ENCODE data around the gene MAPK12.

Gene MAPK12

DNA sequence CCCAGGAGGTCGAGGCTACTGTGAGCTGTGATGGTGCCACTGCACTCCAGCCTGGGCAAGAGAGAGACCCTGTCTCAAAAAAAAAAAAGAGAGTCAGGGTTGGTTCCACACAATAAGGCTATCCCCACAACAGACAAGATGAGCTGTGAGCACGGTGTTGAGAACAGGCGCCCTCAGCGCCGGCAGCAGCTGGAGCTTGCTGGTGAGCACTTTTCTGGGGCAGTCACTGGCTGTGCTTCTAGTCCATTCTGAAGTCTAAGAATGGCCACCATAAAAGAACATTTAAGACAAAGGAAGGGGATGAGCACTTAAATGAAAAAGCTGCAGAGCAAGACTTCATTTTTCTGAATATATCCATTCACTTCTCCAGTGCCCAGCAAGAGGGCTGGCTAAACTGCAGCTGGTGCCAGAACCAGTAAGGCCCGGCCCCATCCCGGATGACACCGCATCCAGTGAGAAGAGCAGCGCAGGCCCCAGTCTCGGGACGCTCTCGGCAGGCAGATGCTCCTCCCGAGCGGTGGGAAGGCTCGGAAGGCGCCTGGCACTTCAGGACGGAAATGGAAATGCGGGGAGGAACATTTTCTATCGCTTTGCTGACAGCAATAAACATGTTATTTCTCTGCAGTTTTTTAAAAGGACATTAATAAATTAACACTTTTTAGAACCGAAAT is 28.9 kb downstream of the MAPK12 start:
- DNase-seq (ENCODE audit: low spot score): no peak

DNA sequence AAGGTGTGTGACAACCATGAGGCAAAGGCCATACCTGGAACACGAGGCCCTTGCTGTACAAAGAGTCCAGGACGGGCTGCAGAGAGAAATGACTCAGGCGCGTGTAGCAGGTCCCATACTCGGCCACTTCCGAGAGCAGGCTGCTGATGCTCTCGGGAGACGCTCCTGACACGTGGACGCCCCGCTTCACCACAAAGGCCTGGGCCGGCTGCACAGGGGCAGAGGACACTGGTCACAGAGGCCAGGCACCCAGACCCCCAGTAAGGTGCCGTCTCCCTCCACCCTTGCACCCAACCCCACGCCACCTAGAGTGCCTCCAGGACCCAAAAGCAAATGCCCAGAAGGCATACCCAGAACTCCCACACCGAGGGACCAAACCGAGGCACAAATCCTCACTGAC is 32.1 kb downstream of the MAPK12 start:
- no peak for DNase-seq (ENCODE audit: low spot score)

DNA sequence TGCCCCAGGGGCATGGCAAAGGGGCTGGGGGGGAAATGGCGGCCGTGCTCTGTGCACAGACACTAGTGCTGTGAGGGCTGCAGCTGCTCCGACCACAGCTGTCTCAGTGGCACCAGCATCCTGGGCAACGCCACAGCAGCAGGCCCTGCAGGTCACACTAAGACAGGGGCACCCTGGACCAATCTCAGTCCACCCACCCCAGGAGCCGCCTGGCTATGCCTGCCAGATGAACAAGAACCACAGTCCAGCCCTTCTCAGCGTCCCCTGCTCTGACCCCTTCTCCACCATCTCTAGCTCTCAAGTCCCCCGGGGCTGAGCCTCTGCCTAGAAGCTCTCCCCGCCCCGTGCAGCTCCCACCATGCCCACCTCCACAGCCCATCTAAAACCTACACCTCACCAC is 33.1 kb downstream of the MAPK12 start:
- no peak for DNase-seq (ENCODE audit: low spot score)

DNA sequence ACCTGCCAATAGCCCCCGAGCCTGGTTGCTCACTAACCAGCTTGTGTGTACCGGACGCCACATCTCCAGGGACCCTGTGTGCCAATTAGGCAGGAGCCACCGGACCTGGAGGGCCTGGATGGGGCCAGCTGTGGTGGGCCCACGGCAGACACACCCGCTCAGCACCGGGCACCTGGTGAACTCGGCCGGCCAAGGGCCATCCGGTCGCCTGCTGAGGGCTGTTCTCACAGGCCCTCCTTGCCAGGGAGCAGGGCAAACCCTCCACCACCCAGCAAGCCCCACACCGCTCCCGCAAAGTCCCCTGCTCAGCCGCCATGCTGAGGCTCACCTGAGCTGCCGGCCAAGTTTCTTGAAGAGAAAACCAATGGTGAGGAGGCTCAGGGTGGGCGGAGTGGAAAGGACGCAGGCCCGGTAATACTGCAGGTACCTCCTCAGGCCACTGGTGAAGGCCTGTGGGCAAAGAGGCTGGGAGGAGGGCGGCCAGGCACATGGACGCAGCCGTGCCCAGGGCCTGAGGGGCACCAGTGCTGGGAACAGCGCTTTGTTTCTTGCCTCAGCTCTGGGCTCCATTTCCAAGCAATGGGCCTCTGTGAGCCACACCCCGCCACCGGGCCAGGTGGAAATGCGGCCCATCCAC is 33.8 kb downstream of the MAPK12 start:
- no peak for DNase-seq (ENCODE audit: low spot score)

DNA sequence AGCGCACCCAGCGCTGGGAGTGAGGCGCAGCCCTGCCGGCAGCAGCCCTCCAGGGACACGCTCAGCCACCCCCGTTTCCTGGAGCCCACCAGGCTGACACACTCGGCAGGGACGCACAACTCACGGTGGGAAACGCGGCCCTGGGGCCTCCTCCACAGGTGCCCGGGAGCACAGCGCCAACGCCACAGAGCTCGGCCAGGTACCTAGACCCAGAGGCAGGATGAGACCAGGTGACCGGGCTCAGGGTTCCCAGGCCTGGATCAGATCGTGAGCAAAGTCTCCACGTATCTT is 34.7 kb downstream of the MAPK12 start:
- DNase-seq (ENCODE audit: low spot score): no peak

DNA sequence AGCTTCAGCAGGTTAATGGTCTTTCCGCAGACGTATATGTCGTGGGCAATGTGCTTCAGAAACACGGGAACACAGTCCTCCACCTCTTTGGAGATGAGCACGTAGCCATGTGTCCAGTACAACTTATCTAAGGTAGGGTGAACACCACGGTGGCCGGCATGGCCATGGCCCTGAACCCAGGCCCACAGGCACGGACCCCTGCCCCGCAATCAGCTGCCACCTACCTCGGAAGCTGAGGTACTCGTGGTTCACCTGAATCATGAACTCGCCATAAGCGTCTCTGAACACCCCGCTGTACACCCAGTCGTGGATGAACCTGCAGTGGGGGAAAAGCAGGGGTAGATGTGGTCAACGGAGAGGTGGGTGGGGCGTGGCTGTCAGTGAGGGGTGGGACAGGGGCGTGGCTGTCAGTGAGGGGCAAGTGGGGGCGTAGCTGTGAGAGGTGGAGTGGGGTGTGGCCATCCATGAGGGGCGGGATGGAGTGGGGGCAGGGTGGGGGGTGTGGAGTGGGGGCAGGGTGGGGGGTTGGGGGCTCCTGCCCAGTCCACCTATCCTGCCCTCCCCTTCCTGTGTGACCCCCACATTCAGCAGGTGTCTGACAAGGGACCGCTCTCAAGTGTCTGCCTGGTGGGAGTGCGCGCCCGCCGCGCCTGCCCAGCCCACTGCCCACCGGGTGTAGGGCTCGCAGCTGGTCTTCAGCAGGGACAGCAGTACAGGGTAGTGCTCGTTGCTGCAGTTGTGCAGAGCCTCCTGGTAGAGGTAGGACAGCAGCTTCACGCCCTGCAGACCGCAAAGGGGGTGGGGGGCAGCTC is 35.2 kb downstream of the MAPK12 start:
- no peak for DNase-seq (ENCODE audit: low spot score)

DNA sequence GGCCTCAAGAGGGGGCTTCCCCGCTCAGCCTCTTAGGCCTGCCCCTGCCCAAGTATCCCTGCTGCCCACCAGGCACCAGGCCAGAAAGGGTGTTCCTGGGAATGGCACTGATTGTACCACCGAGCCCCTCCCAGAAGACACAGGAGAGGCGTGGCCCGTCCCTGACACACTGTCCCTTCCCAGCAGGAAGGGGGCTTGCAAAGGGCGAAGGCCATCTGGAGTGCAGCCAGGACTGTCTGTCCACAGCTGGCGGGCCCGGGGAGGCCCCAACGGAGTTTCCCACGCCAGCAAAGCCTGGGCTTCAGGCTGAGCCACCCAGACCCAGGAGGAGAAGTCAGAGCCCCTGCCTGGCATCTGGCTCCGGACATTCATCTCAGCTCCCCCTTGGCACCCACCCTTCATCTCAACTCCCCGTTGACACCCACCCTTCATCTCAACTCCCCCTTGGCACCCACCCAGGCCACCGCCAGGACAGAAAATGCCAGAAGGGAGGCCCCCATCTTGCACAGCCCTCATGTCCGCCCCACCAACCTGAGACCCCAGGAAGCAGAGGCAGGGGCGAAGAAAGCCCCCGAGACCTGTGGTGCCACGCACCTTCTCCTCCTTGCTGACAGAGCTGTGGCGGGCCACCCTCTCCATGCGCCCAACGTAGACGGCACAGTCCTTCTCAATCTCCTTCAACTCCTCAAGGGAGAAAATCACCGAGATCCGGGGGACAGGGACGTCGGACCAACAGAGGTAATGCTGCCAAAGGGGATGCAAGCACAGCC is 36.1 kb downstream of the MAPK12 start:
- DNase-seq (ENCODE audit: low spot score): no peak

DNA sequence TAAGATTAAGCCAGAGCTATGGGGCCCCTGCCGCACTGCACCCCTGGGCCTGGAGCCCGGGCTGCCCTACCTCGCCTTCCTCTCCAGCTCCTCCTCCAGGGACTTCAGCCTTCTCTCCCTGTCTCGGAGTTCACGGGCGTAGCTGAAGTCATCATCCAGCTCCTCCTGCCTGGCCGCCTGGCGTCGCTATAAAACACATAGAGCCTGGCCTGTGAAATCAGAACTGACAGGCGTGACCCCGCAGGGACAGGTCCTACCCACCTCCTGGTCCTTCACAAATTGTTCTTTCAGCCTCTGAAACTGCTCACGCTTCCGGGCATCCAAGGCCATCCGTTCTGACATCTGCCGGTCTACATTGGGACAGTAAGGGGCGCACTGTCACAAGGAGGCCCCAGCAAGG is 37.4 kb downstream of the MAPK12 start:
- DNase-seq (ENCODE audit: low spot score): no peak

DNA sequence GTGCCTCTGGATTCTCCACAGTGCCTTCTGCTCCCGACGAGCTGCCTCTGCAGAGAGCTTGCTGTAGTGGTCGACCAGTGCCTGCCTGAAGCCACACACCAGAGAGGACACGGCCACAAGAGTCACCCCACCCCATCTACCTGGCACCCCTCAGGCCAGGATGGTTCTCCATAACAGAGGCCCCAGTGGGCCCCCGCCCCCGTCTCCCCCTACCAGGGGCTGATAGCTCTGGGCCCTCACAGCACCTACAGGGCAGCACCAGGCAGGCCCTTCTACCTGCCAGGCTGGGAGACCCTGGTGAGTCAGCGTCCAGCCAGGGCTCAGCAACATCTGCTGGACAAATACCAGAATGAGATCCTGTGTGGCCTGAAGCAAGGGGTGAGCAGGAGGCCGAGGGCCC is 39.0 kb downstream of the MAPK12 start:
- no peak for DNase-seq (ENCODE audit: low spot score)

DNA sequence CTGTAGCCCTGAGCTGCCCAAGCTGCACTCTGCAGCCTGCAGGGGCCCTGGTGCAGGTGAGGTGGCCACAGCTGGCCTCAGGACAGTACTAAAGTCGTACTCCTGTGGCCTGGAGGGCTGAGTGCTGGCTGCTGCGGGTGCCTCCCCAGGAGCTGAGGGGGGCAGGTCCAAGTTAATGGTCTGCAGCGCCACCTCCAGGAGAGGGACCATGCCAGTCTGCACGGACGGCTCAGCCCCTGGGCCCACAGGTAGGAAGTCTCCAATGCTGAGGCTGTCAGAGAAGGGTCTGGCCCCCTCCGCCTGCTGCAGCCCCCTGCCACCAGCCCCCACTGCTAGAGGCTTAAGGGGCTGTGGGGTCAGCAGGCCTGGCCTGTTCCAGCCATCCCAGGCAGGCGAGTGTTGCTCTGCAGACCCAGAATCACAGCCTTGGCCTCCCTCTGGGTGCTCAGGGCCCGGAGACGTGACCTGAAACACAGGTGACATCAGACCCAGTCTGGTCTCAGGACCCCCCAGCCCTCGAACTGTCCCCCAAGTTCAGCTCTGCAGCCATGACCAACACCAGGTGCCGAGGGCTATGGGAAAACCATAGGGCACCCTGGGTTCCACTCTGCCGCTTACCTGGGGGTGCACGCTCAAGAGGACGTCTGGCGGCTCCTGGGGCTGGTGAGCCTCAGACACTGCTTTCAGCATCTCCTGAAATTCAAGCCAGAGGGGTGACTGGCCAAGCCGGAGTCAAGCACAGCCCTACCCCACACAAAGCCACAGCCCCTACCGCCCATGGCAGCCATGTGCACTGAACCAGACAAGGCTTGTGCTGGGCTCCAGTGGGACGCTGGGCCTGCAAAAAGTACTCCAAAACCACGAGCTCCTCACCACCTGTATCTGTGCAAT is 39.8 kb downstream of the MAPK12 start:
- DNase-seq (ENCODE audit: low spot score): no peak

DNA sequence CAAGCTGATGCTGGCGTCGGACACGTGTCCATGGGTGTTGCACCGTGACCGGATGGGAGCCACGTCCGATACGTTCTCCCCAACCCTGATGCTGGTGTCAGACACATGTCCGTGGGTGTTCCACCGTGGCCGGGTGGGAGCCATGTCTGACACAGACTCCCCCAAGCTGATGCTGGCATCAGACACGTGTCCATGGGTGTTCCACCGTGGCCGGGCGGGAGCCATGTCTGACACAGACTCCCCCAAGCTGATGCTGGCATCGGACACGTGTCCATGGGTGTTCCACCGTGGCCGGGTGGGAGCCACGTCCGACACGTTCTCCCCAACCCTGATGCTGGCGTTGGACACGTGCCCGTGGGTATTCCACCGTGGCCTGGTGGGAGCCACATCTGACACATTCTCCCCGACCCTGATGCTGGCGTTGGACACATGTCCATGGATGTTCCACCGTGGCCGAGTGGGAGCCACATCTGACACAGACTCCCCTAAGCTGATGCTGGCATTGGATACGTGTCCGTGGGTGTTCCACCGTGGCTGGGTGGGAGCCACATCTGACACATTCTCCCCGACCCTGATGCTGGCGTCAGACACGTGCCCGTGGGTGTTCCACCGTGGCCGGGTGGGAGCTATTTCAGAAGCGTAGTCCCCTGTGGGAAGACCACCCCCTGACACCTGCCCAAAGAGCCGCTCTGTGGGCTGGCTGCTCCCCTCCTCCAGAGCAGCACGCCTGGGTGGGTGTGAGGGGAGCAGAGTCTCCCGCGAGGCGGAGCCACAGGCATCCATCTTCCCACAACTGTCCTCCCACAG is 40.7 kb downstream of the MAPK12 start:
- no peak for DNase-seq (ENCODE audit: low spot score)

DNA sequence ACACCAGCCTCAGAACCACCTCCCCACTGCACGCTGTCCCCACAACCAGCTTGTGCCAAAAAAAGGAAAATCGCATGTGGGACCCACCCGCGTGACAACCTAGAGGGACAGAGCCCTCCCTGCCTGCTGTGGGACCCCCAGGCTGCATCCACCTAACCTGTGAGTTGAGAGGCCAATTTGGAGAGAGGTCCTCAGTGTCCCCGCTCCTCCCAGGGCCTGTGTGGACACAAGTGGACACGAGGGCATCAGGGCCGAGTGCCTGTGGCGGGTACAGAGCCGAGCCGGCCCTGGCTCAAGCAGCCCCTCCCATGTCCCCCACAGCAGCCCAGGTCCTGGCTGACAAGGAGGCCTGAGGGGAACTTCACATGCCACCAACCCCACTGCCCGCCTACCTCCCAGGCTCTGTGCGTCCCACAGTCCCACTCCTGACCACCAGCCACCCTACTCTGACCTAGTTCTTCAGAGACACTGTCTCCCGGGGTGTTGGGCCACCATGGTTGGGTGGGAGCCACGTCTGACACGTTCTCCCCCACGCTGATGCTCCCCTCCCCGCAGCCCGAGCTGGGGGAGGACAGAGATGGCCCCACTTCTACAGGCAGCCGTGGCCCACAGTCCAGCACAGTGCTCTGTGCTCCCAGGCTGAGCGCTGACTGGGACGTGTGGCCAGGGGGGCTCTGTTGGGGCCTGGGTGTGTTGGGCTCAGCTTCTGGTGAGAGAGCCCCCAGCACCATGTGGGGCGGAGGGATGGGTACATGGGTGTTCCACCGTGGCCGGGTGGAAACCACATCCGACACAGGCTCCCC is 41.5 kb downstream of the MAPK12 start:
- DNase-seq (ENCODE audit: low spot score): no peak

DNA sequence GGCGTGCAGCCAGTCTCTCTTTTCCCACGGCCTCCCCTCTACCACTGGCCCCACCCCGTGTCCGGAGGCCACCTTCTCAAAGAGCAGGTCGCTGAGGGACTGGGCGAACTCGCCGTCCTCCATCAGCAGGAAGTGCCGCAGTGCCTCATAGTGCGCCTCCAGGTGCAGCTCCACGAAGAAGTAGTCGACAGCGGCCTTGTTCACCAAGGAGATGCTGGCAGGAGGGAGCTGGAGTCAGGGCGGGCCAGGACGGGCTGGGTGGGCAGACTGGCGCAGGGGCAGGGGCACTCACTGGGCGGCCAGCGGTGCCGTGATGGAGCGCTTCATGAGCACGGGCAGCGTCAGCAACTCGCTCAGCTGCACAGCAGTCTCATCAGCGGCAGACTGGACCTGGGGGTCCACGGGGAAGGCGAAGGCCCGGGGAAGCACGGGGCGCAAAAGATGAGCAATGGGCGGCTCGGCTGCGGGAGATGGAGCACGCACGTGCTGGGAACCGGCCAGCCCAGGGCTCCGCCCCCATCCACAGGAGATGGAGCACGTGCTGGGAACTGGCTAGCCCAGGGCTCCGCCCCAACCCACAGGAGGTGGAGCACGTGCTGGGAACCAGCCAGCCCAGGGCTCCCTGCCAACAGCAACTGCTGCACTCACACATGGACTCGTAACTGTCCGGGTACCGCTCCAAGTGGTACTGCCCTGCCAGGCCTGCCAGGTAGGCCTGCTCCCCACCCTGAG is 42.3 kb downstream of the MAPK12 start:
- DNase-seq (ENCODE audit: low spot score): peak; percentile 74

DNA sequence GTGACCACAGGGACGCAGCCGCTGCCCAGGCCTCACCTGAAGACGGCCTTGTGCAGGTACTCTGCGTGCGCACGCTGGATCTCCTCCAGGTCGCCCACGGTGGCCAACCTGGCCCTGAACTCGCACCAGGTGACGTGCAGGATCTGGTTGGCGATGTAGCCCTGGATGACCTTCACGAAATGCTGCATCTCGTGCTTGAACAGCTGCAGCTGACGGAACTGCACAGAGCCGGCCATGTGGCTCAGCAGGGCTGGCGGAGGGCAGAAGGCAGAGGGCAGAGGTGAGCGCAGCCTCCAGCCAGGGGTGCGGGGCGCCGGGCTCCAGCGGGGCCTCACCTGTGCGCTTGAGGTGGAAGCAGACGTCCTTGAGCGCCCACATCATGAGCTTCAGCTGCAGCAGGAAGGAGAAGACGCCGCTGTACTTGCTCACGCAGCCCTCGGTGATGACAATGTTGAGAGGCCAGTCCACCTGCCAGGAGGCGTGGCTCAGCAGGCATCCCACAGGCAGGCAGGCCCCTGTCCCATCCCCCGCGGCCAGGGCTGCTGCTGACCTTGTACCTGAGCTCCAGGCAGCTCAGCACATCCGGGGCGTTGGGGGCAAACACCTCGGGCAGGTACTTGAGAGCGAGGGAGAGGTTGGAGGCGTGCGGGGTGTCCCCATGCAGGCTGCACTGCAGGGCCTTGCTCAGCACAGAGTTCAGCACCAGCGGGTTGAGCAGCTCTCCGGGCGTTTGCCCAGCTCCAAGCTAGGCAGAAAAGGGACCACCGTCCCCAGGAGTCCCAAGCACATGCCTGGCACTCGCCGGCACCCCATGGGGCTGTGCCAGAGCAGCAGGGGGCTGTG is 43.1 kb downstream of the MAPK12 start:
- DNase-seq (ENCODE audit: low spot score): no peak

DNA sequence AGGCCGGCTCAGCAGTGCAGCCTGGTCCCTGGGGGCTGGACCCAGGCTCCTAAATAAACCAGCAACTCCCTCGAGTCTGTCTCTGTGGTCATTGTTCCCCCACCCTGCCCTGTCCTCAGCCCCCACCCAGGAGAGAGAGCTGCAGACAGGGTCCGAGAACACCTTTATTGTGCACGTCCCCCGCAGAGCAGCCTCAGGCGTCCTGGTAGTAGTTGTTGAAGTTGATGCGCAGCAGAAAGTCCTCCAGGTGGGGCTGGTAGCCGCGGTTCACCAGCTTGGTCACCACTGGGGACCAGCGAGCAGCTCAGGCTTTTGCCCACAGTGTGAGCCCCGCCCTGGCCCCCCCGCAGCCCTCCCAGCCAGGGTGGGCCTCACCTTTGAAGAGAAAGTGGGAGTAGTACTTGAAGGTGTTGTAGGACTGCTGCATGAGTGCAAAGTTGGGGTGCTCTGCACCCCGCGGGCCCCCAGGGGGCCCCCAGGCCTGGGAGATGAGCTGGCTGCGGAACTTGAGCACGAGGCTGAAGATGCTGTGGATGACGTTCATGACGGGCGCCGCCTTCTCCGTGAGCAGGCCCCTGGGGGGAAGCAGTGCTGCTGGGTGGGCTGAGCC is 43.8 kb downstream of the MAPK12 start:
- DNase-seq (ENCODE audit: low spot score): no peak

DNA sequence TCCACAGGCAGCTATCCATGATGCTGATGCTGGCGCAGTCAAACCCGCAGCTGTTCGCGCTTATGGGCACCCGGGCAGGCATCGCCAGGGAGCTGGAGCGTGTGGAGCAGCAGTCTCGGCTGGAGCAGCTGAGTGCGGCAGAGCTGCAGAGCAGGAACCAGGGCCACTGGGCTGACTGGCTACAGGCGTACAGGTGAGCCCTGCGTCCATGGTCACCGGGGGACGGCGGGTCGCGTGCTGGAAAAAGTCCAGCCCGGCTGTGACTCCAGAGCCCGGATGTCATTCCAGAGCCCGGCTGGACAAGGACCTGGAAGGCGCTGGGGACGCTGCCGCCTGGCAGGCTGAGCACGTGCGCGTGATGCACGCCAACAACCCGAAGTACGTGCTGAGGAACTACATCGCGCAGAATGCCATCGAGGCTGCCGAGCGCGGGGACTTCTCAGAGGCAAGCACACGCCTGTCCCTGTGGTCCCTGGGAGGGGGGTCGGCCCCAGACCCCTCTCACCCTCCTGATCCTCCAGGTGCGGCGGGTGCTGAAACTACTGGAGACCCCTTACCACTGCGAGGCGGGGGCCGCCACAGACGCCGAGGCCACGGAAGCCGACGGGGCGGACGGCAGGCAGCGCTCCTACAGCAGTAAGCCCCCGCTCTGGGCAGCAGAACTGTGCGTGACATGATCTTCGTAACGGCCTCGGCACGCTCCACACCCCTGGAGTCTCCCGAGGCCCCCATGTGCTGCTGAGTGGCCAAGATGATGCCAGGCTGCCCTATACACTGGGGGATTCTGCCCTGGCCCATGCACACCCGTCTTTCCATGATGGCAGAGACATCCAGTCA is 44.6 kb downstream of the MAPK12 start:
- DNase-seq (ENCODE audit: low spot score): no peak
